SK-N-SH (cell line): ENCODE measurements around the gene LDLRAP1.

Experiments
- CTCF ChIP-seq: fragments of 200-600 bp; sonication (generic); IDR thresholded peaks from 2 replicates; pipeline ENCODE4 v1.6.1; 2017; ENCODE audit warnings: antibody characterized with exemption, mild to moderate bottlenecking, moderate library complexity
- EP300 ChIP-seq, 2 experiments: IDR thresholded peaks; 2 replicates each; pipeline versions ENCODE4 v1.4.0 to v1.6.1; 2012; ENCODE audit warnings: borderline replicate concordance in 1 of 2, low read depth in 1 of 2, low read length in 1 of 2
- GATA2 ChIP-seq: sonication (generic); formaldehyde crosslinking; IDR thresholded peaks from 2 replicates; pipeline ENCODE4 v1.5.0; 2020; ENCODE audit warnings: mild to moderate bottlenecking, missing genetic modification reagents
- POLR2AphosphoS5 ChIP-seq: IDR thresholded peaks from 2 replicates; pipeline ENCODE4 v1.6.1; 2012; ENCODE audit warnings: low read depth, low read length
- REST ChIP-seq: IDR thresholded peaks from 2 replicates; pipeline ENCODE4 v1.6.1; 2012; ENCODE audit warnings: mild to moderate bottlenecking, low read depth, low read length, moderate library complexity
- RXRA ChIP-seq: IDR thresholded peaks from 2 replicates; pipeline ENCODE4 v1.4.0; 2012; ENCODE audit warnings: low read depth, mild to moderate bottlenecking, borderline replicate concordance
- SMC3 ChIP-seq: IDR thresholded peaks from 2 replicates; pipeline ENCODE4 v1.6.1; 2012; ENCODE audit warnings: low read depth, low read length, improper control_type of control experiment
- TAF1 ChIP-seq: IDR thresholded peaks from 2 replicates; pipeline ENCODE4 v1.6.1; 2012; ENCODE audit warnings: low read depth, mild to moderate bottlenecking, low read length, moderate library complexity, borderline replicate concordance
- YY1 ChIP-seq: IDR thresholded peaks from 2 replicates; pipeline ENCODE4 v1.4.0; 2012; ENCODE audit warnings: low read depth, mild to moderate bottlenecking

- no peak for TF ChIP-seq RXRA
- TF ChIP-seq POLR2AphosphoS5: no peak
- TF ChIP-seq YY1: no peak
- no peak for TF ChIP-seq TAF1
- no peak for TF ChIP-seq REST
- TF ChIP-seq CTCF: no peak
- TF ChIP-seq EP300 (IDR thresholded peaks at IDR 0.05; ENCODE audit: borderline replicate concordance in 1 of 2, low read depth in 1 of 2, low read length in 1 of 2): no peak
- TF ChIP-seq GATA2 (CRISPR knock-in tag): no peak
- TF ChIP-seq SMC3: no peak
These were observed 7.3 kb upstream of the LDLRAP1 start for GRCh38 chr1:25536124-25536523.
